GM21526 (cell line): Measurements from ENCODE around the gene ORM2.

ENCODE experiments used
- ATAC-seq: cut with Tn5 transposase; IDR thresholded peaks from one replicate; pipeline ENCODE4 v1.9.1; 2021; ENCODE audit warnings: moderate library complexity; ENCODE audit not compliant: unreplicated experiment, low FRiP score

The ORM2 gene

DNA sequence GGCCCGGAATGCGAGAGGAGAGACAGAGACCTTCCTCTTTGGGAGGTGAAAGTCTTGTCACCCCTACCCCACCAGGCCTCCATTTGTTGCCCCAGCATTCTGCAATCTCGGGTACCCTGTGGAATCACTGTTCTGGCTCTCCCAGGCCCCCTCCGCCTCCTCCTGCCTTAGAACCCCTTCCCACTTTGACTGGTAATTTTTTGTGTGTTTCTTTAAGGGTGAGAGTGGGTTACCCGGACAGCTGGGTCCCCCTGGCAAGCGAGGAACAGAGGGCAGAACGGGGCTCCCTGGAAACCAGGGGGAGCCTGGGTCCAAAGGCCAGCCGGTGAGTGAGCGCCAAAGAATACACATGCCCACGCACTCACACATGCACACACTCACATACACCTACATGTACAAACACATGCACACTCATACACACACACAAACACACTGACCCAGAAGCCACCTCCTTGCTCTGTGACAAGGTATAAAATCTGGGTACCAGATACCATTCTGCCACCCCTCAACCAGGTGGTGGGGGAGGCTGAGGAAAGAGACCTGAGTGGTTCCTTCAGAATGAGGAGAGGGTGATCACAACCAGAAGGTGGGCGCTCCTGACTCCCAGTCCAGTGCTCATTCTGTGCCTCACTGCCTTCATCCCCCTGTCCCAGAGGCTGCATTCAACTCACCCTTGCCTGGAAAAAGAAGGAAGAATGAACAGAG is 37.6 kb upstream of the ORM2 start:
- ATAC-seq: no peak

DNA sequence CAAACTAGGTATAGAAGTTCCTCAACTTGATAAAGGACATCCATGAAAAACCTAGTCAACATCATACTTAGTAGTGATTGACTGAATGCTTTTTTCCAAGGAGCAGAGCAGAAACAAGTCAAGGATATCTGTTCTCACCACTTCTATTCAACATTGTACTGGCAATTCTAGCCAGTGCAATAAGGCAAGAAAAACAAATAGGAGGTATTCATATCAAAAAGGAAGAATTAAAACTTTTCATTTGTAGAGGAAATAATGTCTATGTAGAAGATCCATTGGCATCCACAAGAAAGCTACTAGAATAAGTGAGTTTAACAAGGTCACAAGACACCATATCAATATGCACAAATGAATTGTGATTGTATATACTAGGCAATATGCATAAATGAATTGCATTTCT is 35.0 kb upstream of the ORM2 start:
- ATAC-seq: no peak

DNA sequence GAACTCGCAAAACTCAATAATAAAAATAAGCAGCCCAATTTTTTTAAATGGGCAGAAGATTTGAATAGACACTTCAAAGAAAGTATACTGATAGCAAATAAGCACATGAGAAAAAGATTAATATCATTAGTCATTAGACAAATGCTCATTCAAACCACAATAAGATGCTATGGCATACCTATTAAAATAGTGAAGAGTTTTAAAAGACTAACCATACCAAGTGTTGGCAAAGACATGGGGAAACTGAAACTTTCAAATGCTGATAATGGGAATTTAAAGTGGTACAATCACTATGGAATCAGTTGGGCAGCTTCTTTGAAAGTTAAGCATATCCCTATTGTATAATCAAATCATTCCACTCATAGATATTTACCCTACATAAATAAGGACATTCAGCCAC is 33.3 kb upstream of the ORM2 start:
- ATAC-seq: no peak

DNA sequence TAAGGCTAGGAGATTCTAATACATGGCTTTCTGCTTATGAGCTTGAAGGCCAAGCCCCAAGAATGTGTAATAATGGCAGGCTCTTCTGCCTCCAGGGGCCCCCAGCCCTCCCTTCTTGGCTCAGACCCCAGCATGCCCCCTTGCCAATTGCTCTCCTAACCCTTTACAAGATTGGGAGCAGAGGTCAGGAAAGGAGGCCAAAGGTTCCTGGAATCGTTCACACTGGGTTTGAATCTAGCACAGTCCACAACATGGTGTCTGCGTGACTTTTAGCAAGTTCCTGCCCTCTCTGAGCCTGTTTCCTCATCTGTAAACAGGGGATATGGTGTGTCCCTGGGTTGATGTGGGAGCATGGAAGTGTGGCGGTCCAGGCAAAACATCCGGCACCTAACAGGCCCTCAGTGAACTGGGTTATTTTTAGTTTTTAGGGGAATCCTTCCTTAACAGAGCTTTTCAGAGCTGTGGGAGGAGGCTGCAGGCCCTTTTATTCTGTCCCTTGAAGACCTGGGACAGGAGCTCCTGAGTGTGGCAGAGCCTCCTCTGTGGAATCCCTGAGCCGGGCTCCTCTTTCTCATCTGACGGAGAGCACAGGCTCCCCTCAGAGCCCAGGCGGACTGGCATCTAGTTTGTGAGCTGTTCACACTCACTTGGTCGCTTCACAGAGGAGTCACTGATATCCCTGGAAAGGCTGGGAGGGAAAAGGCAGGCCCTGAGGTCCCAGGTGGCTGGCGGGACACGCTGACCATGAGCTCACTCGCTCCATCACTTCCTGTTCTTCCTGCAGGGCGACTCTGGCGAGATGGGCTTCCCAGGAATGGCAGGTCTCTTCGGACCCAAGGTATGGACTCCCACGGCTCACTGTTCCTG is 30.1 kb upstream of the ORM2 start:
- ATAC-seq: no peak

DNA sequence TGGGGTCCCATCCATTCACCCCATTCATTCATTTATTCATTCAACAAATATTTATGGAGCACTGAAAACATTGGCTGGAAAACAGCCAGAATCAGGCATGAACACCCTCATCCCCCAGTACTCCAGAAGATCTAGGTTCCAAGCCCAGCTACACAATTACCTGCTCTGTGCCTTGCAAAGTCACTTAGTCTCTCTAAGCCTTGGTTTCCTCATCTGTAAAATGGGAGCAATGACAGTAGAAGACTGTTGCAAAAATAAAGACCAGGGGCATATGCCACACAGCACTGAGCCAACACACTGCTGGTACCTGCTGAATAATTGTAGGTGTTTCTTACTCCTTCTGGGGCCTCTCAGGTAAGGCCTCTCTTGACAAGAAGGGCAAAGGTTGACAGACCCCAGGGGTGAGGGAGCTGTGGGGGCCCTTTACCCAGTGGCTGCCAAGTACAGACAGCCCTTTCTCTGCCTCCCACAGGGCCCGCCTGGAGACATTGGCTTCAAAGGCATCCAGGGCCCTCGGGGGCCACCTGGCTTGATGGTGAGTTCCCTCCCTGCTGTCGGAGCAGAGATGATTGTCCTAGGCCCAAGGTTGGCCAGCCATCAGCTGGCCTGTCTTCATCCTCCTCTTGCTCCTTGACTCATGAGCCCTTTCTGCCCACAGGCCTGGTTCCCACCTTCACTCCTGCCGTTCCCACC is 29.4 kb upstream of the ORM2 start:
- ATAC-seq: no peak

DNA sequence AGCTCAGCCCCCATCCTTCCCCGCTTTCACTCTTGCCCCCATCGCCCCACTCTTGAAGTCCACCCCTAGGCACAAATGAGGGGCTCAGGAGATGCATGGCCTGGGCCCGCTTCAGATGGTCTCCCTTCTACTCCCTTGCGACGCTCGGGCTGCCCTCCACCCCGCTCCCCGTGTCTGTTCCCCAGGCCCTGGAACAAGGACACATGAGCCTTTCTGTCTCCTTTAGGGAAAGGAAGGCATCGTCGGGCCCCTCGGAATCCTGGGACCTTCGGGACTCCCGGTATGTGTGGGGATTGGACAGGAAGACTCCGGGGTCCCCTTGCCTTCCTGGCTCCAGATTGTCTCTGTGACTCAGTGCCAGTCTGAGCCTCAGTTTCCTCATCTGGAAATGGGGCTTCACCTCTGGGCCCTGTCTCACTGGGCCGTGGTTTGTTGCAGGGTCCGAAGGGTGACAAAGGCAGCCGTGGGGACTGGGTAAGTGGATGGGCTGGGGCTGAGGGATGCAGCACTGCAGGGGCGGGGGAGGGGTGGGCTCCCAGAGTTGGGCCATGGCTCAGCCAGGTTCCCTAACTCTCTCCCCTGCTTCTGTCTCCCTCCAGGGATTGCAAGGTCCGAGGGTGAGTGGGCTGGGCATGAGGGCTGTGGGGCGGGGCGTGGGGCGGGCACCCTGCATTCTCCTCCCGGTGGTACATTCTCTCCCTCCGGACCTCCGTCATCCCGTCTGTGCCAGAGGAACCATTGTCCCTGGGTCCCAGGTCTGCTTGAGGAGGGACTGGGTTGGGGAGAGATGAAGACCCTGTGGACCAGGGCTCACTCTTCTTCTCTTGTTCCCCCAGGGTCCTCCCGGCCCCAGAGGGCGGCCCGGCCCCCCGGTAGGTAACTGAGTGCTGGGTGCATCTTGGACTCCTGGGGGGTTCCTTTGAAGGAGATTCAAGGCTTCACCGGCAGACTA is 28.5 kb upstream of the ORM2 start:
- no peak for ATAC-seq

DNA sequence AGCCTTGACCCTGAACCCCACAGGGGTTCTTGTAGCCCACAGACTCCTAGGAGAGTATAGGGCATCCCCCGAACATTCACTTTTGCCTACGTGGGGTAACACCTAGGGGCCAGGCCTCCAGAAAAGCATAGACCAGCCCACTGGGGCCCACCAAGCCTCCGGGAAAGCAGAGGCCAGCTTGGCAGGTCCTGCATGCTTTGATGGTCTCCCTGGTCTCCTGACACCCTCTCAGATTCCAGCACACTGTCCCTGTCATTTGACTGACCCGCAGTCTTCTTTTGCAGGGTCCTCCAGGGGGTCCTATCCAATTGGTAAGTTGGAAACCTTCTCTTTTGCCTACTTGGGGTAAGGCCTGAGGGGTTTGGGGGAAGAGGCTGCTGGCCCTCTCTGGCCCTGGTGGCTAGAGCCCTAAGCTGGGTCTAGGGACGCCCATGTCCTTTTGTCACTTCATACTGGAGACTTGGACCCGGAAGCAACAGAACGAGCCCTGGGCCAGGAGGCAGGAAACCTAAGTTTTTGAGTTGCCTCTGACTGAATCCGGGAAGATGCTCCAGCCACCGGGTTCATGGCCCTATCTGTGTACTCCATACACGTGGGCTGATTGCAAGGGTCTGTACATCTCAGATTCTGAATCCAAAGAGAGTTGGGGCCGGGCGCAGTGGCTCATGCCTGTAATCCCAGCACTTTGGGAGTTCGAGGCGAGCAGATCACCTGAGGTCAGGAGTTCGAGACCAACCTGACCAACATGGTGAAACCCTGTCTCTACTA is 27.7 kb upstream of the ORM2 start:
- ATAC-seq: no peak

DNA sequence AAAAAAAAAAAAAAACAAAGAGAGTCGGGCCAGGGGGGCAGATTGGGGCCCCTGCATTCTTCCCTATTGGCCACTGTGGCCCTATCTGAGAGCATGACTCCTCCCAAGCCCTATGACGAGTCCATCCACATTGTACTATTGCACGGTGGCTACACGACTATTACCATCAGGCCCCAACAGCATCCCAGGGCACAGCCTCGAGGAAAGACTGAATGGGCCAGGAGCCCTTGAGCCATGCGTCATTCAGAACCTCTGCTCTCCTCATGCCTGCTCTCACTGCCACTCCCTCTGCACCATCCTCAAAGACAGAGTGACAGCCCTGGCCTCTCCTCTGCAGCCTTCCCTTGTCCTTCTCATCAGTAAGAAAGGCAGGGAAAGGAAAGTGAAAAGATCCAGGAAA is 26.9 kb upstream of the ORM2 start:
- no peak for ATAC-seq

DNA sequence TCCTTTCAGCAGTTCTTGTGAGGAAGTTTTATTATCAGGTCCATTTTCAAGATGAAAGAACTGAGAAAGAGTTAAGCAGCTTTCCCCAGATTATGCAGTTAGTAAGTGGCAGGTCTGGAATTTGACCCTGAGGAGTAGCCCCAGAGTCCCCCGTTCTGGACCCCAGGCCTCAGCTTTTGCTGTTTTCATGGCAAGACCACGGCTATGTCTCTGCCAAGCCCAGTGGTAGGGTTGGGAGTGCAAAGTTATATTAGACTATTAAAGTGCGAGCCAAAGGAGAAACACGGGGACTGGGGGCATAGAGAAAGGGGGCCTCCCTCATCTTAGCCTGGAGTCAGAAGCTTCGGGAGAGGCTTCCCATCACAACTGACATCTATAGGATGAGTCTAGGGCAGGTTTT is 26.1 kb upstream of the ORM2 start:
- ATAC-seq: no peak

DNA sequence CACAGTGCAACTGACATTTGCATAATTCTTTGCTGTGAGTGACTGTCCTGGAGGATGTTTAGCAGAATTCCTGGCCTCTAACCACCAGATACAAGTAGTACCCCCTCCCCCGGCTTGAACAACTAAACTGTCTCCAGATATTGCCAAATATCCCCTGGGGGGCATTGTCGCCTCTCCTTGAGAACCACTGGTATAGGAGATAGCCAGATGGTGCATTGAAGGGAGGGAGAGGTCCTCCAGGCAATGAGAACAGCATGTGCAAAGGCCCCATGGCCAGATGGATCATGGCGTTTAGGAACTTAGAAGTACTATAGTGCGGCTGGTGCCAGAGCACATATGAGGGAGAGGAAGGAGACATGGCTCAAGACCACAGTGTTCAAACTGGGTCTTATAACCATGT is 25.7 kb upstream of the ORM2 start:
- ATAC-seq: no peak

DNA sequence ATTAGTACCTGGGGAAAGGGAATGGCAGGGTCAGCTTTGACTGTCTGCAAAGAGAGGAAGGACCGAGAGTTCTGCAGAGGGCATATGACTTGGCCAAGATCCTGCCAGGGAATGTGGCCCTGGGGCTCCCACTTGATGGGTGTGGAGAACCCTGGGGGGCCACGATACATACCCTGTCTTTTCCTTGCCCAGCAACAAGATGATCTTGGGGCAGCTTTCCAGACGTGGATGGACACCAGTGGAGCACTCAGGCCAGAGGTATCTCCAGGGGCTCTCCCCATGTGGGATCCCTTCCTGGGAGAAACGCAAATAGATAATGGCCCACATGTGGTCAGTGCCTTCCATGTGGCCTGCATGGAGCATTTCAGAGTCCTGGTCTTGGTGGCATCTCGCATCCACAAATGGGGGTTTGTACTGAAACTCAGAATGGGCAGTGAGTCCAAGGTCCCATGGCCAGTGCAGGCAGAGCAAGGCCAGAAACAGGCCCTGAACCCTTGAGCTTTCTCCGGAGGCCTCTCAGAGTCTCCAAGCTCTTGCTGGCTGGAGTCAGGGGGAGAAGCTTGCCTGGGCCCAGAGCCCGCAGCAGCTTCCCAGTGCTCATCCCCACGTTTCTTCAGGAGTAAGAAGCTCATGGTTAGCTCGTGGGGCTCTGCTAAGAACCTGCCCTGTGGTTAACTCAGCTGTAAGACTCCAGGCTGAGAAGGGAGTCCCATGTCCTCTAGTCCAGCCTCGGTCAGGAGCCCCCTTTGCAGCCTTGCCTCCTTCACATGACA is 25.1 kb upstream of the ORM2 start:
- ATAC-seq: no peak

DNA sequence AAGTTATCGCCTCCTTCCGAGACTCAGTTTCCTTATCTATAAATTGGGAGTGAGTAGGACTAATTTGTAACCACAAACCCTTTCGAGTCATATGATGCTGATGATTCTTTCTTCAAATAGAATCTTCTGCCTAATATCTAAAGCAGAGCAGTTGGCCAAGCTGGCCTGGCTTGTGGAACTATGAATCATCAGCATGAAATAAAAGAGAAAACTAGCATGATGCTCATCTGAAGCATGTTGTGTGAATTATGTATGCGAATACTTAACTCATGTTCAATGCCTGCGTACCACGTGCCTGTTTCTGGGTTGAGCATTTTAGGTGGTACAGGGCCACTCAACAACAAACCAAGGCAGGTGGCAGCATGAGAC is 21.8 kb upstream of the ORM2 start:
- no peak for ATAC-seq

DNA sequence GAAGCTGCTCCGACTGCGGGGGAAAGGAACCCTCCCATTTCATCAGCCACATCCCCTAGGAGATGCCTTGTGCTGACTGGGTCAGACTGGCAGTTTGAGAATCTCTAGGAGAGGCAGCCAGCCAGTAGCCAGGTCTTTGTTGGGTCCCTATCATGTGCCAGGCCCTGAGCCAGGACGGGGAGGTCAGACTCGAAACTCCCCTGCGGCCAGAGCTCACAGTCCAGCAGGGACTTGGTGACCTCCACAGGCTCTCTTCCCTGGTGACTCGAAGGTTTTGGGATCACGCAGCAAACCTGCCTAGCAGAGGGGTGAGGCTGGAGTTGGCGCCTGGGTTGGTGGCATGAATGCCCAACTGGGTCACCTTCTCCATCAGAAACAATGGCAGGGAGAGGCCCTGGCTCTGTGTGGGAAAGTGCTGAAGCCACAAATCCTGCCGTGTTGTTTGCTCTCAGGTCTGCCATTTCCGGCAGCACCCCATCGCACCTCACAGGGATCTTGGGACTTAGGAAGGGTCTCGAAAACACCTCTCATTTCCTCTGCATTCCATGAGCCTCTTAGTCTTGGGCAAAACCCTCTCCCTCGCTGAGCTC is 21.2 kb upstream of the ORM2 start:
- ATAC-seq: no peak

DNA sequence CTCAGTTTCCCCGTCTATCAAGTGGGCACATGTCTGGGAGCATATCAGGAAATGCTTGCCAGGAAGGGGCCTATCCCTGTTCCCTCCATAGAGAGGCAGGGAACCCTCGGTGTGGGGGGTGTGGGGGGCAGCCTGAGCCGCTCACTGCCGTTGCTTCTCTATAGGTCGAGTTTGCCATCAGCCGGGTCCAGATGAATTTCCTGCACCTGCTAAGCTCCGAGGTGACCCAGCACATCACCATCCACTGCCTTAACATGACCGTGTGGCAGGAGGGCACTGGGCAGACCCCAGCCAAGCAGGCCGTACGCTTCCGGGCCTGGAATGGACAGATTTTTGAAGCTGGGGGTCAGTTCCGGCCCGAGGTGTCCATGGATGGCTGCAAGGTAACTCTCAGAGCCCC is 20.6 kb upstream of the ORM2 start:
- no peak for ATAC-seq

DNA sequence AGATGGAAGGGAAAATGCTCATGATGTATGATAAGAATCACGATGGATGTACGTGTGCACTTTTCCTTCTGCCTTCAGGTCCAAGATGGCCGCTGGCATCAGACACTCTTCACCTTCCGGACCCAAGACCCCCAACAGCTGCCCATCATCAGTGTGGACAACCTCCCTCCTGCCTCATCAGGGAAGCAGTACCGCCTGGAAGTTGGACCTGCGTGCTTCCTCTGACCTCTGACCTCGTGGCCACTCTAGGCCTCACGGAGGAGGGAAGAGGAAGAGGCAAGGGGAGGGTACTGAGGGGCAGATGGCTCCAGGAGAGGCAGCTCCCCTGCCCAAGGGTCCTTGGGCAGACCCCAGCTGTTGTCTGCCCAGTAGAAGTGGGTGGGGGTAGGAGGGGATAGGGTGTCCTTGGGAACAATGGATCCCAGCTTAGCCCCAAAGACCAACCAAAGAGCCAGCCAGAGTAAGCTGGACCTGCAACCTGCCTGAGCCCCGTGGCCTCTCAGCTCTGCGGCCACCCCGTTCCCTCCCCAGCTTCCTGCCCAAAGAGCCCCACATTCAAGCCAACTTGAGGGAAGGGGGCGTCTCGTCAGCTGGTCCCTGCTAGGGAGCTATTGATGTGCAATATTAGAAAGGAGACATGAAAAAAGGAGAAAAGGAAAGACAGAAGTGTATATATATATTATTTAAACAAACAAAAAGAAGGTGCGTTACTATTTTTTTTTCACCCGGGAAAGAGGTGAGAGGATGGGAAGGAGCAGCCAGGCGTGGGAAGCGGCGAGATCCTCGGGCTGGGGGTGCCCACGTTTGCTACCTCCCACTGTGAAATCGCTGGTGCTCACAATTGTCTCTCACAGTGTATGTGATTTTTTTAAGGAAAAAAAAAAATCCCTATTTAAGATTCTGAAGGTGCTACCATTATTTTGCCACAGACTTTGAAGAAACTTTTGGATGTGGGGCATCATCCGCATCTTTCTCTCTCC is 18.9 kb upstream of the ORM2 start:
- no peak for ATAC-seq

DNA sequence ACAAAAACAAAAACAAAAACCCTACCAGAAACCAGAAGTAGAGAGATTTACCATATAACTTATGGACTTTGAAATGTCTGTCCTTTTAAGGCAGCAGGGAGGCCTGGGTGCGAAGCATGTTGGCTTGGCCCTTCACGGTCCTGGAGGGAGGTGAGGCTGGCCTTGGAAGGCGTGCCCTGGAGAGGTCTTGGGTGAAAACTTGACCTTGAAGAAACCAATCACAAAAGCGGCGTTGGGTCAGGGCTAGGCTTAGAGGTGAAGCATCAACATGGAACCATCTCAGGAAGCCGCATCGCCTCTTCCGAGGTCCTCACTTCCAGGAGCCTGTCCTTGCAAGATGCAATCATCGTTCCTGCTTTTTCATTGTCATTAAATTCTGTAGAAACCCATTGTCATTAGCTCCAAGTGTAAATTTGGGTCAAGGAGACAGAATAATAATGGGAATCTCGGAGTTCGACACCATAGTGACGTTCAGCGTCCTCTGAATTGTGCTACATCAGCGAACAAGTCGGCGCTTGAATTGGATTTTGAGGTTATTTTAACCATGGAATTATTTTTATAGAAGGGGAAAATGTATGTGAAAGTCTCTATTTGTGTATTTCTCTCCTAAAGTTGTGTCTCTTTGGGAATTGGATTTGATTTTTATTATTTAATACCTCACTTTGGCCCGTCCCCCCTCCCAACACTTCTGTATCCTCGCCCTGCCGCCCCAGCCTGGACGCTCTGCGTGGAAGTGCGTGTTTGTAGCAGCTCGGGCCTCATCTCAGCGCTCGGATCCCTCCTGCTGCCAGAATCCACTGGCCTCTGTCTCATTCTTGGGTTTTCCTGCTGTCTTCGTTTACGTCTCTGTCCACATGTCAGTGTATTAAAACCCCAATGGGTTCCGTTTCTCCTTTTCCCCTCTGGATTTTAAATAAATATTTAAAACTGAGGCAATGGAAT is 17.8 kb upstream of the ORM2 start:
- no peak for ATAC-seq

DNA sequence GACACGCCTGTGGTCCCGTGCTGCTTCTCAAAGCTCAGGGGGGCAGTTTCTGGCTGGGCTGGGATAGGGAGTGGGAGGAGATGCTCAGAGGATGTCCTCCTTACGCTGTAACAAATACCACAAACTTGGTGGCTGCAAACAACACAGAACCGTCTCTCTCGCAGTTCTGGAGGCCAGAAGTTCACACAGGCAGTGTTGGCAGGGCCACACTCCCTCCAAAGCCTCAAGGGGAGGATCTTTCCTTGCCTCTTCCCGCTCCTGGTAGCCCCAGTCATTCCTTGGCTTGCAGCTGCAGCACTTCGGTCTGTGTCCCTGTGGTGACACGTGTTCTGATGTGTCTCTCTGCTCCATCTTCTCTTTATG is 17.2 kb upstream of the ORM2 start:
- ATAC-seq: no peak
